H9 (cell line): ENCODE results near the gene BOD1. TPM values are rescaled to one million over a fixed set of nuclear protein-coding genes. Genes with fewer than 3 reads are reported as not detected.

Experiments used
- DNase-seq: peaks from one replicate; pipeline ENCODE4 v3.0.0-alpha.2; 2017
- H2AFZ ChIP-seq: one replicate; pipeline ENCODE4 v1.6.1; 2013; ENCODE audit warnings: mild to moderate bottlenecking, low read length, control low read depth, moderate library complexity
- H2AK5ac ChIP-seq: 2 replicates; pipeline ENCODE4 v1.6.1; 2013; ENCODE audit warnings: low read length, control low read depth, mixed read lengths; ENCODE audit not compliant: insufficient read length
- H2BK120ac ChIP-seq: one replicate; pipeline ENCODE4 v1.6.1; 2013; ENCODE audit warnings: low read depth, mild to moderate bottlenecking, low read length, control low read depth, inconsistent platforms; ENCODE audit not compliant: poor library complexity, severe bottlenecking
- H2BK12ac ChIP-seq: 2 replicates; pipeline ENCODE4 v1.6.1; 2013; ENCODE audit warnings: low read length, control low read depth, mixed read lengths, low read depth; ENCODE audit not compliant: insufficient read length
- H2BK15ac ChIP-seq: 2 replicates; pipeline ENCODE4 v1.6.1; 2013; ENCODE audit warnings: low read depth, low read length, control low read depth
- H2BK20ac ChIP-seq: one replicate; pipeline ENCODE4 v1.6.1; 2013; ENCODE audit warnings: low read depth, mild to moderate bottlenecking, low read length, control low read depth, inconsistent platforms; ENCODE audit not compliant: poor library complexity, severe bottlenecking
- H2BK5ac ChIP-seq: 2 replicates; pipeline ENCODE4 v1.6.1; 2013; ENCODE audit warnings: low read length, control low read depth, mixed read lengths; ENCODE audit not compliant: insufficient read length
- H3K14ac ChIP-seq: 2 replicates; pipeline ENCODE4 v1.6.1; 2013; ENCODE audit warnings: low read length, control low read depth; ENCODE audit not compliant: insufficient read depth
- H3K18ac ChIP-seq: 2 replicates; pipeline ENCODE4 v1.6.1; 2013; ENCODE audit warnings: low read depth, mild to moderate bottlenecking, mixed read lengths, low read length, control low read depth; ENCODE audit not compliant: insufficient read length
- H3K23ac ChIP-seq: 2 replicates; pipeline ENCODE4 v1.6.1; 2013; ENCODE audit warnings: low read length, control low read depth, mixed read lengths, low read depth; ENCODE audit not compliant: insufficient read length
- H3K23me2 ChIP-seq: 2 replicates; pipeline ENCODE4 v1.6.1; 2013; ENCODE audit warnings: low read depth, mild to moderate bottlenecking, mixed read lengths, low read length, control low read depth; ENCODE audit not compliant: insufficient read length, poor library complexity, severe bottlenecking
- H3K27ac ChIP-seq: 2 replicates; pipeline ENCODE4 v1.5.1; 2013; ENCODE audit warnings: low read length, control low read depth, mixed read lengths, low read depth; ENCODE audit not compliant: insufficient read length
- H3K27me3 ChIP-seq: 2 replicates; pipeline ENCODE4 v1.6.1; 2013; ENCODE audit warnings: low read length, control low read depth, inconsistent platforms; ENCODE audit not compliant: insufficient read depth
- H3K4ac ChIP-seq: 2 replicates; pipeline ENCODE4 v1.6.1; 2013; ENCODE audit warnings: low read depth, mild to moderate bottlenecking, control low read depth, inconsistent platforms, low read length, moderate library complexity
- H3K4me1 ChIP-seq: 2 replicates; pipeline ENCODE4 v1.6.1; 2013; ENCODE audit warnings: low read length, control low read depth, inconsistent platforms; ENCODE audit not compliant: insufficient read depth
- H3K4me2 ChIP-seq: 2 replicates; pipeline ENCODE4 v1.6.1; 2013; ENCODE audit warnings: low read length, control low read depth, mixed read lengths; ENCODE audit not compliant: insufficient read length, insufficient read depth
- H3K56ac ChIP-seq: 2 replicates; pipeline ENCODE4 v1.6.1; 2013; ENCODE audit warnings: low read depth, mild to moderate bottlenecking, mixed read lengths, low read length, control low read depth; ENCODE audit not compliant: insufficient read length
- H3K79me1 ChIP-seq: 2 replicates; pipeline ENCODE4 v1.6.1; 2013; ENCODE audit warnings: low read depth, mild to moderate bottlenecking, moderate library complexity, low read length, control low read depth, inconsistent platforms; ENCODE audit not compliant: insufficient read depth, poor library complexity, severe bottlenecking
- H3K79me2 ChIP-seq: 2 replicates; pipeline ENCODE4 v1.6.1; 2013; ENCODE audit warnings: low read length, control low read depth, inconsistent platforms; ENCODE audit not compliant: insufficient read depth
- H3K9ac ChIP-seq: 2 replicates; pipeline ENCODE4 v1.6.1; 2013; ENCODE audit warnings: low read length, control low read depth, mixed read lengths; ENCODE audit not compliant: insufficient read length; ENCODE audit errors: extremely low read depth
- H3K9me3 ChIP-seq: one replicate; pipeline ENCODE4 v1.6.1; 2013; ENCODE audit warnings: low read depth, low read length, inconsistent platforms; ENCODE audit not compliant: control insufficient read depth
- H3T11ph ChIP-seq: one replicate; pipeline ENCODE4 v1.6.1; 2013; ENCODE audit warnings: mild to moderate bottlenecking, low read length, control low read depth, inconsistent platforms
- H4K20me1 ChIP-seq: one replicate; pipeline ENCODE4 v1.6.1; 2013; ENCODE audit not compliant: control insufficient read depth, insufficient read length, insufficient read depth
- H4K5ac ChIP-seq: 2 replicates; pipeline ENCODE4 v1.6.1; 2013; ENCODE audit warnings: low read depth, mild to moderate bottlenecking, mixed read lengths, low read length, control low read depth; ENCODE audit not compliant: insufficient read length
- H4K8ac ChIP-seq: replicated peaks from 2 replicates; pipeline ENCODE4 v1.6.1; 2013; ENCODE audit warnings: low read length, control low read depth, mixed read lengths, low read depth; ENCODE audit not compliant: insufficient read length
- H4K91ac ChIP-seq: 2 replicates; pipeline ENCODE4 v1.6.1; 2013; ENCODE audit warnings: low read depth, mild to moderate bottlenecking, moderate library complexity, mixed read lengths, low read length, control low read depth; ENCODE audit not compliant: insufficient read length
- H3K27ac Mint-ChIP-seq, 3 experiments: 2 replicates in 2 of 3; 3 replicates in 1 of 3; pipeline ENCODE4 v1.8.0; 2020 to 2021; ENCODE audit warnings: mixed read lengths in 3 of 3, mild to moderate bottlenecking in 1 of 3, moderate library complexity in 1 of 3
- H3K27me3 Mint-ChIP-seq: 2 replicates; pipeline ENCODE4 v1.8.0; 2021; ENCODE audit warnings: low read depth, mild to moderate bottlenecking, moderate library complexity, mixed read lengths
- H3K36me3 Mint-ChIP-seq, 3 experiments: 2 replicates in 2 of 3; 3 replicates in 1 of 3; pipeline ENCODE4 v1.8.0; 2020 to 2021; ENCODE audit warnings: low read depth in 3 of 3, mixed read lengths in 3 of 3; ENCODE audit not compliant: insufficient read depth in 1 of 3
- H3K4me1 Mint-ChIP-seq, 2 experiments: 2 replicates each; pipeline ENCODE4 v1.8.0; 2020; ENCODE audit warnings: mixed read lengths in 2 of 2
- H3K4me3 Mint-ChIP-seq, 2 experiments: 2 replicates in 1 of 2; 3 replicates in 1 of 2; pipeline ENCODE4 v1.8.0; 2020 to 2021; ENCODE audit warnings: mild to moderate bottlenecking in 2 of 2, mixed read lengths in 2 of 2, moderate library complexity in 1 of 2
- H3K9me3 Mint-ChIP-seq, 2 experiments: 2 replicates in 1 of 2; 3 replicates in 1 of 2; pipeline ENCODE4 v1.8.0; 2020; ENCODE audit warnings: mild to moderate bottlenecking in 2 of 2, mixed read lengths in 2 of 2, moderate library complexity in 1 of 2
- WGBS: extraction: QIAGEN DNeasy Blood & Tissue Kit; methylation state at CpG from one replicate; pipeline ENCODE4 v1.1.7; 2013; ENCODE audit warnings: missing lambda C conversion rate, low lambda C conversion rate, mixed read lengths; ENCODE audit not compliant: insufficient read length; ENCODE audit errors: extremely low coverage; 5-methylcytosine and 5-hydroxymethylcytosine counted together
- total RNA-seq: library from RNA; stranded (reverse); gene quantifications from 2 replicates; pipeline ENCODE4 v1.2.1, GENCODE V29; 2021
- TF ChIP-seq, protein P1 (sequence below): fragments of 200-600 bp; sonication (generic); conservative IDR thresholded peaks from 3 replicates; pipeline ENCODE4 v1.8.0; 2021; ENCODE audit warnings: antibody characterized with exemption, mild to moderate bottlenecking

Gene BOD1
- total RNA-seq, 1 experiment from 2014 or later, result 121 TPM

DNA sequence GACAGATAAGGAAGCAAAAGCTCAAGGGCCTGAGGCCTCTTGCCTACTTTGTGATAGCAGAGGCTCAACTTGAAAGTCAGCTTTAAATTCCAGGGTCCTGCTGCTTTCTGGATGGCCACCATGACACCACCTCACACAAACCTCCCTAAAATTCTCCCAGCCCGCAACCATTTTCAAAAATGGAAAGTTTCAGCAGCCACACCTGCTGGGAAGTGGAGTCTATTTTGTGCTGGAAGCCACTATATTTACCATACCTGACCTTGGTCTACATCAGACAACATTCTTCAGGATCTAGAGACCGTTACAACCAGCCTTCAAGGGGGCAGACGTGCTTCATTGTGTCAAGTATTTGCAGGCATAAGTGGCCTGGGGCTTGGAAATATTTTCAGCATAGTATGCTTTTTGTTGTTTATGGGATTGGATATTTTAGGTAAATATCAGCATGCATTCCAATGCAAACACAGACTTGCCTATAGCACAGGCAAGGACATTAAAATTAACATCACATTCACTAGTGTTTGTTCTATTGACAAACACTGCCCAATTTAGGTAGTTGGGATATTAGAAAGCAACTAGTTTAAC lies 50.9 kb downstream of the BOD1 start:
- Mint-ChIP-seq H3K9me3 (peaks cover 6 to 7% of the 10 kb centered on the region in 2 experiments), H3K4me3 (no peak overlapping the region), H3K27ac (no peak overlapping the region), H3K4me1 (peaks cover 0 to 3% of the 10 kb centered on the region in 2 experiments; a peak in 2 of 4 replicates), H3K36me3 (peaks cover 1 to 10% (median 5%) of the 10 kb centered on the region in 3 experiments; a peak in 5 of 7 replicates), H3K27me3 (peaks cover 7% of the 10 kb centered on the region)
- no peak overlapping the region for H3K4ac ChIP-seq
- no peak overlapping the region for H2BK20ac ChIP-seq
- no peak overlapping the region for H4K91ac ChIP-seq
- no peak overlapping the region for H2BK12ac ChIP-seq
- no CpG with 5 or more reads among the region's 3 CpGs for WGBS
- H3K4me1 ChIP-seq, result no peaks in the 10 kb centered on the region
- no peak overlapping the region for H4K5ac ChIP-seq
- H3K79me2 ChIP-seq, result no peaks in the 10 kb centered on the region
- H3K23ac ChIP-seq, result no peak overlapping the region
- TF ChIP-seq, protein P1, sequence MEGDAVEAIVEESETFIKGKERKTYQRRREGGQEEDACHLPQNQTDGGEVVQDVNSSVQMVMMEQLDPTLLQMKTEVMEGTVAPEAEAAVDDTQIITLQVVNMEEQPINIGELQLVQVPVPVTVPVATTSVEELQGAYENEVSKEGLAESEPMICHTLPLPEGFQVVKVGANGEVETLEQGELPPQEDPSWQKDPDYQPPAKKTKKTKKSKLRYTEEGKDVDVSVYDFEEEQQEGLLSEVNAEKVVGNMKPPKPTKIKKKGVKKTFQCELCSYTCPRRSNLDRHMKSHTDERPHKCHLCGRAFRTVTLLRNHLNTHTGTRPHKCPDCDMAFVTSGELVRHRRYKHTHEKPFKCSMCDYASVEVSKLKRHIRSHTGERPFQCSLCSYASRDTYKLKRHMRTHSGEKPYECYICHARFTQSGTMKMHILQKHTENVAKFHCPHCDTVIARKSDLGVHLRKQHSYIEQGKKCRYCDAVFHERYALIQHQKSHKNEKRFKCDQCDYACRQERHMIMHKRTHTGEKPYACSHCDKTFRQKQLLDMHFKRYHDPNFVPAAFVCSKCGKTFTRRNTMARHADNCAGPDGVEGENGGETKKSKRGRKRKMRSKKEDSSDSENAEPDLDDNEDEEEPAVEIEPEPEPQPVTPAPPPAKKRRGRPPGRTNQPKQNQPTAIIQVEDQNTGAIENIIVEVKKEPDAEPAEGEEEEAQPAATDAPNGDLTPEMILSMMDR, result no peak
- no peak overlapping the region for H2BK5ac ChIP-seq
- no peak overlapping the region for H3K18ac ChIP-seq
- H3T11ph ChIP-seq, result no peak overlapping the region
- no peak for DNase-seq
- no peak overlapping the region for H2BK120ac ChIP-seq
- H3K4me2 ChIP-seq, result no peak overlapping the region
- no peak overlapping the region for H2AFZ ChIP-seq
- no peaks in the 10 kb centered on the region for H3K9me3 ChIP-seq
- H4K20me1 ChIP-seq, result no peaks in the 10 kb centered on the region
- no peaks in the 10 kb centered on the region for H3K79me1 ChIP-seq
- no peaks in the 10 kb centered on the region for H3K27me3 ChIP-seq
- H3K27ac ChIP-seq, result no peak overlapping the region
- H2BK15ac ChIP-seq, result no peak overlapping the region
- H3K9ac ChIP-seq, result no peak overlapping the region
- no peaks in the 10 kb centered on the region for H3K23me2 ChIP-seq
- no peak overlapping the region for H2AK5ac ChIP-seq
- no peak overlapping the region for H4K8ac ChIP-seq
- H3K56ac ChIP-seq, result no peak overlapping the region
- no peak overlapping the region for H3K14ac ChIP-seq
